NT2/D1 (cell line): ENCODE results near the gene LTBP4.

Source experiments
- SUZ12 ChIP-seq: IDR thresholded peaks from 2 replicates; pipeline ENCODE4 v1.6.1; 2011; ENCODE audit not compliant: insufficient read length, insufficient read depth; ENCODE audit errors: extremely low read depth
- YY1 ChIP-seq: IDR thresholded peaks from 2 replicates; pipeline ENCODE4 v1.6.1; 2011; ENCODE audit not compliant: insufficient read length, insufficient read depth
- ZNF274 ChIP-seq: IDR thresholded peaks from 2 replicates; pipeline ENCODE4 v1.6.1; 2011; ENCODE audit warnings: mild to moderate bottlenecking, low read depth, low read length

GRCh38 chr19:40599331-40599901 is 1.8 kb upstream of the LTBP4 start:
- TF ChIP-seq SUZ12 (no peak), ZNF274 (no peak), YY1 (no peak)
